Neuron (in vitro differentiated cells): ENCODE measurements around the gene KCNJ16.

Experiments used
- H2AFZ ChIP-seq: one replicate; pipeline ENCODE4 v1.6.1; 2013; ENCODE audit warnings: low read depth, mild to moderate bottlenecking, inconsistent platforms, low read length, moderate library complexity
- H3K27me3 ChIP-seq: one replicate; pipeline ENCODE4 v1.6.1; 2013; ENCODE audit warnings: low read length; ENCODE audit not compliant: insufficient read depth
- H3K36me3 ChIP-seq: one replicate; pipeline ENCODE4 v1.6.1; 2013; ENCODE audit warnings: low read length; ENCODE audit not compliant: insufficient read depth
- H3K4me1 ChIP-seq: one replicate; pipeline ENCODE4 v1.6.1; 2013; ENCODE audit warnings: low read length; ENCODE audit not compliant: insufficient read depth
- H3K4me3 ChIP-seq: 2 replicates; pipeline ENCODE4 v1.5.1; 2013; ENCODE audit warnings: mild to moderate bottlenecking, low read length, moderate library complexity
- H3K9me3 ChIP-seq: one replicate; pipeline ENCODE4 v1.6.1; 2013; ENCODE audit warnings: low read length

The KCNJ16 gene

GRCh38 chr17:70159980-70160379 is 85.0 kb downstream of the KCNJ16 start:
- Histone ChIP-seq H3K27me3 (no peaks in the 10 kb centered on the region), H2AFZ (no peak overlapping the region), H3K9me3 (no peaks in the 10 kb centered on the region), H3K4me3 (no peak overlapping the region), H3K36me3 (no peaks in the 10 kb centered on the region), H3K4me1 (peaks cover 10% of the 10 kb centered on the region)

GRCh38 chr17:70161519-70161918 is 86.5 kb downstream of the KCNJ16 start:
- no peak overlapping the region for H3K4me3 ChIP-seq
- H3K36me3 ChIP-seq = no peaks in the 10 kb centered on the region
- H2AFZ ChIP-seq = no peak overlapping the region
- H3K4me1 ChIP-seq = peaks cover 10% of the 10 kb centered on the region
- no peaks in the 10 kb centered on the region for H3K27me3 ChIP-seq
- no peaks in the 10 kb centered on the region for H3K9me3 ChIP-seq

GRCh38 chr17:70165383-70165782 is 90.4 kb downstream of the KCNJ16 start:
- H3K4me1 ChIP-seq = peaks cover 3% of the 10 kb centered on the region
- H3K27me3 ChIP-seq = no peaks in the 10 kb centered on the region
- H3K4me3 ChIP-seq = no peak overlapping the region
- no peak overlapping the region for H2AFZ ChIP-seq
- H3K36me3 ChIP-seq = no peaks in the 10 kb centered on the region
- H3K9me3 ChIP-seq = no peaks in the 10 kb centered on the region

GRCh38 chr17:70166615-70167014 is 91.6 kb downstream of the KCNJ16 start:
- no peak overlapping the region for H3K4me3 ChIP-seq
- H3K9me3 ChIP-seq = no peaks in the 10 kb centered on the region
- no peak overlapping the region for H2AFZ ChIP-seq
- no peaks in the 10 kb centered on the region for H3K27me3 ChIP-seq
- peaks cover 14% of the 10 kb centered on the region for H3K4me1 ChIP-seq
- H3K36me3 ChIP-seq = no peaks in the 10 kb centered on the region

GRCh38 chr17:70168044-70168976 is 93.3 kb downstream of the KCNJ16 start:
- Histone ChIP-seq H3K36me3 (no peaks in the 10 kb centered on the region), H3K4me1 (peaks cover 23% of the 10 kb centered on the region), H3K4me3 (peak overlapping the region; percentile 65), H2AFZ (peak overlapping the region; percentile 96), H3K27me3 (no peaks in the 10 kb centered on the region), H3K9me3 (no peaks in the 10 kb centered on the region)

- H3K9me3 ChIP-seq = no peaks in the 10 kb centered on the region
- peak within 1 kb of the TSS; percentile 96 for H2AFZ ChIP-seq
- no peaks in the 10 kb centered on the region for H3K27me3 ChIP-seq
- no peaks in the 10 kb centered on the region for H3K36me3 ChIP-seq
- peaks cover 24% of the 10 kb centered on the region for H3K4me1 ChIP-seq
- H3K4me3 ChIP-seq = peak within 1 kb of the TSS; percentile 65
Measured at GRCh38 chr17:70168977-70169708, 94.1 kb downstream of the KCNJ16 start, which contains the start of gene KCNJ2. KCNJ2 (plus strand) TSS chr17:70169532; CDS start chr17:70175040, 5,508 bp downstream.

- peak overlapping the region; percentile 96 for H2AFZ ChIP-seq
- H3K4me1 ChIP-seq = peaks cover 24% of the 10 kb centered on the region
- H3K4me3 ChIP-seq = peak overlapping the region; percentile 65
- H3K36me3 ChIP-seq = no peaks in the 10 kb centered on the region
- peaks cover under 1% of the 10 kb centered on the region for H3K9me3 ChIP-seq
- no peaks in the 10 kb centered on the region for H3K27me3 ChIP-seq
Measured at GRCh38 chr17:70169709-70170597, 94.9 kb downstream of the KCNJ16 start.

GRCh38 chr17:70171159-70171558 is 96.1 kb downstream of the KCNJ16 start:
- peaks cover 2% of the 10 kb centered on the region for H3K9me3 ChIP-seq
- H3K36me3 ChIP-seq = no peaks in the 10 kb centered on the region
- H3K4me3 ChIP-seq = peak overlapping the region; percentile 65
- no peaks in the 10 kb centered on the region for H3K27me3 ChIP-seq
- peaks cover 24% of the 10 kb centered on the region for H3K4me1 ChIP-seq
- H2AFZ ChIP-seq = no peak overlapping the region

- Histone ChIP-seq H3K36me3 (no peaks in the 10 kb centered on the region), H3K9me3 (peaks cover 2% of the 10 kb centered on the region), H2AFZ (no peak overlapping the region), H3K27me3 (no peaks in the 10 kb centered on the region), H3K4me3 (no peak overlapping the region), H3K4me1 (peaks cover 24% of the 10 kb centered on the region)
Measured at GRCh38 chr17:70172449-70172848, 97.4 kb downstream of the KCNJ16 start.

GRCh38 chr17:70172923-70173322 is 97.9 kb downstream of the KCNJ16 start:
- peaks cover 24% of the 10 kb centered on the region for H3K4me1 ChIP-seq
- peaks cover 2% of the 10 kb centered on the region for H3K9me3 ChIP-seq
- H3K36me3 ChIP-seq = no peaks in the 10 kb centered on the region
- no peak overlapping the region for H2AFZ ChIP-seq
- H3K4me3 ChIP-seq = no peak overlapping the region
- H3K27me3 ChIP-seq = no peaks in the 10 kb centered on the region

- no peak overlapping the region for H3K4me3 ChIP-seq
- no peaks in the 10 kb centered on the region for H3K27me3 ChIP-seq
- peaks cover 2% of the 10 kb centered on the region for H3K9me3 ChIP-seq
- no peaks in the 10 kb centered on the region for H3K36me3 ChIP-seq
- H3K4me1 ChIP-seq = peaks cover 24% of the 10 kb centered on the region
- no peak overlapping the region for H2AFZ ChIP-seq
Measured at GRCh38 chr17:70173681-70174080, 98.7 kb downstream of the KCNJ16 start.

- Histone ChIP-seq H3K9me3 (no peaks in the 10 kb centered on the region), H3K27me3 (no peaks in the 10 kb centered on the region), H3K4me1 (peaks cover 8% of the 10 kb centered on the region), H2AFZ (no peak overlapping the region), H3K36me3 (no peaks in the 10 kb centered on the region), H3K4me3 (no peak overlapping the region)
Measured at GRCh38 chr17:70181376-70181775, 106.4 kb downstream of the KCNJ16 start.
